NCI-H2081 treated with DMSO at 0.1 percent for 48 hours (cell line): ENCODE measurements around the gene NUMB.

ENCODE experiments used
- DNase-seq: peaks from one replicate; lab custom pipeline; 2025; lab: John Stamatoyannopoulos, UW

NUMB gene

DNA sequence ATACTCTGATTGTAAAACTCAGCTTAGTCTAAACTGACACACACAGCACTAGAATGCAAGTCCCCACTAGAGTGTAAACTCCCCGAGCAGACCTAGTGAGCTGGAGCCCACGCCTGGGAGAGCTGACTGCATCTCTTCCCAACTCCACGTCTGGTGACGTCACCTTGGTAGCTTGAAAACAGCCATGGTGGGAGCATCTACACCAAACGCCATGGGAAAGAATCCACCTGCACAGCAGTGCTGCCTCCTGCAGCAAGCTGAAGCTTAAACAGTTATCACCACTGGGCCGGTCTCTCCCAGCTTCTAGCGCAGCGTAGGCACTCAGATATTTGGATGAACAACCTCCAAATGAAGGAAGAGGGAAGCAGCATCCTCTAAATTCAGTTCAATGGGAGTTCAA lies 225.4 kb downstream of the NUMB start:
- no peak for DNase-seq

DNA sequence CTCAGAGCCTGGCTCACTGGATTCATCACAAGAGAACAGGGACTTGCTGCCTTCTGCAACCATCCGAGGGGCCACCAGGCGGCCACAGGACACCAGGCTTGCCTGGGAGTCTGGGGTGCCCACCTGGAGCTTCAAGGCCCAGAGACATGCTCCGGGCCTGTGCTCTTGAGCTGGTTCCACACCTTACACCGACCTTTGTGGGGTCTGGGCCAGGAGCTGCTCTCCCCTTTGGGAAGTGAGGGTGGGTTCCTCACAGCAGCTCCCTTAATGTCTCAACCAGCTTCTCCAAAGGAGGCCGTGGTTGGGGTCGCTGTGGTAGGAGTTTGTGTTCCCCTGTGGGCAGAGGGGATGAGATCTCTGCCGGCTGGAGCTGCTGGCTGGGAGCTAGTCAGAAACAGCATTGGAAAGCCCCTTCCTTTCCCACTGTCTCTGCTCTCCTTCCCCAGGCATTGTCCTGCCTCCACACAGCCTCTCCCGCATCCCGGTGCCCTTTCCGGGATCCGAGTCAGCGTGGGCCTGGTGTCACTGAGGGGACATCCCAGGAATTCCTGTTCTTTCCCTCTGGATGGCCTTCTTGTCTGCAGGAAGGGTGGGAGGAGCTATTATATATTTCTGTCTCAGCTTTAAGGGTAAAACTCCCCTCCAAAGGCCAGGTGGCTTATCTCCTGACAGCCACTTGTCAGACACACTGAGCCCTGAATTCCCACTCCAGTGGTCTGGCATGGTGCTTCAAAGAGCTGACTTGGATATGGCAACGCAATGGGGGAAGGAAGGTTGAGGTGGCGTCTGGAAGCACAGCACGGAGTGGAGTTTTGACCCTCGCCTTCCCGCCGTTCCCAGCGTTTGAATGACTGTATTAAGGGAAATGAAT lies 226.1 kb downstream of the NUMB start:
- DNase-seq = no peak

DNA sequence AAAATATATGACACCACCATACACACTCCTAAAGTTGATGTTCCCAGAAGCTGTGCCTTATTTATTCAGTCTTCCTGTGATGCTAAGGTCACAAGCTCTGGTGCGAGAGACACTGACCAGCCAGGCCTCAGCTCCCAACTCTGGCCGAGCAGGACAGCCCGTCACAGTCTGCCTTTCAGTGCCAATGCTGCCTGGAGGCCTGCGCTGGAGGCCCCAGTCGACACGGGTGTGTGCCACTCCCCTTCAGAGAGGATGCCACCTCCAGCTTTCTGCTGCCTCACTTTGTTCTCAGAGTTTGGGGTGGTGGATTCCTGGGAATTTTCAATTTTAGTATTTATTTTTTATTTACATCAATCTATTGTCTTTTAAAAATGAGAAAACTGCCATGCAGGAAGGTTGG lies 228.3 kb downstream of the NUMB start:
- DNase-seq = no peak

DNA sequence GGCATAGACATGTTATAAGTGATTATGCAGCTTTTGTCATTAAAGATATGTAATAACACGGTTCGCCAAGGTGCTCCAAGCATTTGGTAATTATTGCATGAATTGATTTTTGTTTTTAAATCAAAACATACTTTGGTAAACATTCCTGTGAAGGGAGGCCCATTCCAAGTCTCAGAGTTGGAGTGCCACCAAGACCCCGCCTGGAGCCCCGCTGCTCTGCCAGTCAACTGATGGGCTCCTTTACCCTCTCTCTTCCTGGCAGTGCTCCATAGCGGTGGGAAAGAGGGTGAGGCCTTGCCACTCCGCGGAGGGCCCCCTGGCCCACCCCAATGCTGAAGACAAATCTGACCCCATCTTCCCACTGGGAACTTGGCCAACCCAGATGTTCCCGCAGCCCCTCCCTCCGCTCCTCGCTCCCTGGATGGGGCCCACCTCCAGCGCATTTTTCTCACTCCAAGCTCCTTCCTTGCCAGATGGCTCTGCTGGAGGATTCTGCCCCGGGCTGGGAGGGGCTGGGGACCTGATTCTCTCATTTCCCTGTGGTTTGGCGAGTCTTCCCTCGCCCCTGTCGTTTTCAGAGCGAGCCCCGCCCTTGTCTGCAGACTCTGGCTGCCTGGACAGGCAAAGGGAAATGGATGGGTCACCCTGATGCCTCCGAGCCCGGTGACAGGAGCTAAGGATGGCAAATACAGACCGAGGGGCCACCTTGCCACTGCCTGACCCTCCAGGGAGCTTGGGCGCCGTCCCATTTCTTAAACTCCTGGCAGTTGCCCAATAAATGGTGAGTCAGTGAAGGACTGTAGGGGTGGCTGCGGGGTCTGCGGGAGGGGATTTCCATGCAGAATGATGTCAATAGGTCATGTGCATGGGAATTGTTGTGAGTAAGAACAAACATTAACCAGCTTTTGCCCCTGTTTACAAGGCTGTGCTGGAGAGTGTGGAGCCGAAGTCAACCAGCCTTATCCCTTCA lies 230.2 kb downstream of the NUMB start:
- no peak for DNase-seq

DNA sequence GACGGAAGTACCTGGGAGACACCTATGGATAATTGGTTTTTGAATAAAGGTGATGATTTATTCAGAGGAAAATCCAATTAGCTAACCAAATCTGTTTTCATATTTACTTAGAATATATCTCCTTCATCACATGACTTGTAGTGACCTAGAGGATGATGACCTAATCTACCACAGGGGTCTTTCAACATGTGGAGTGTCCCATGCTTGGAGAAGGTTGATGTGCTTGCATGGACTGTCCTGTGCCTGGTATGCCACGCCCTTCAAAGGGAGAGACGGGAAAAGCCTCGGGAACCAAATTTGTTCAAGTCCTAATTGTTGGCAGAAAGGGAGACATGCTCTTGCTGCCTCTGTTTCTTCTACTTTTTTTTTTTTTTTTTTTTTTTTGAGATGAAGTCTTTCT lies 232.8 kb downstream of the NUMB start:
- DNase-seq = no peak
